EH (cell line): ENCODE results near the gene CLDN3.
"Not testable (repeated sequence)": the region's sequence is repeated elsewhere in the genome, so short reads cannot be mapped to it uniquely, and the experiment has no call there.

ENCODE experiments used
- DNase-seq: peaks from one replicate; pipeline ENCODE4 v3.0.0-alpha.2; 2015; ENCODE audit warnings: low read depth

The CLDN3 gene

DNA sequence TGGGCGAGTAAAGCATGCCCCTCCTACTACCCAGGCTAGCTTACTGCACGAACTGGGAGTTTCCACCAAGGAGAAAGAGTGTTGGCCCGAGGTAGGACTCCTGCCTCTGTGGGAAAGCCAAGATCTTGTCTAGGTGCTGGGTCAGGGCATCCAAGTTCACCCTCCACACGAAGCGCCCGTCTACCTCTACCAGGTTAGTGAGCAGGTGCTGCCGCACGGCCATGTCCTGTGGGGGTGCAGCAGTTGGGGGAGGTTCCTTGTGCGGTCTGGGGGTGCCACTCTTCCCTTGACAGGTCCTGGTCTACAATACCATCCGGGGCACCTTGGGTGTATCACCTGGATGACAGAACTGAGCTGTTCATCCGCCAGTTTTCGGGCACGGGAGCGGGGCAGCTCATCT is 33.2 kb downstream of the CLDN3 start:
- DNase-seq: no peak

- no peak for DNase-seq
Measured at GRCh38 chr7:73735528-73735905, 34.6 kb downstream of the CLDN3 start.

GRCh38 chr7:73734619-73735527 is 35.2 kb downstream of the CLDN3 start:
- DNase-seq: peak; percentile 96

GRCh38 chr7:73732397-73732796 is 37.7 kb downstream of the CLDN3 start:
- DNase-seq: no peak

GRCh38 chr7:73730485-73730884 is 39.6 kb downstream of the CLDN3 start:
- no peak for DNase-seq

DNA sequence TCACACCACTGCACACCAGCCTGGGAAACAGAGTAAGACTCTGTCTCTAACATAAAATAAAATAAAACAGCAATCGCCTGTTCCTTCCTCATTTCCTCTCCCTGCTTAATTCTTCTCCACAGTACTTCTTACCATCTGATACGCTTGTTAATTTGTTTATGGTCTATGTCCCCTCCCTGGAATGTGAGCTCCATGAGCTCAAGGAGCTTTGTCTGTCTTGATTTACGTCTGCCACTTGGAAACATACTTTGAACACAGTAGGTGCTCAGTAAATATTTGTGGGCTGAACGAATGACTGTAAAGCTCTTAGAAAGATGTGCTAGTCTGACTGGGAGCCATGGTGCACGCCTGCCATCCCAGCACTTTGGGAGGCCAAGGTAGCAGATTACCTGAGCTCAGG is 41.5 kb downstream of the CLDN3 start:
- no peak for DNase-seq

GRCh38 chr7:73727952-73728351 is 42.1 kb downstream of the CLDN3 start:
- DNase-seq: no peak

GRCh38 chr7:73726083-73726466 is 44.0 kb downstream of the CLDN3 start:
- DNase-seq: no peak

- no peak for DNase-seq
Measured at GRCh38 chr7:73723813-73724212, 46.3 kb downstream of the CLDN3 start.

- DNase-seq: no peak
Measured at GRCh38 chr7:73722785-73723184, 47.3 kb downstream of the CLDN3 start.

DNA sequence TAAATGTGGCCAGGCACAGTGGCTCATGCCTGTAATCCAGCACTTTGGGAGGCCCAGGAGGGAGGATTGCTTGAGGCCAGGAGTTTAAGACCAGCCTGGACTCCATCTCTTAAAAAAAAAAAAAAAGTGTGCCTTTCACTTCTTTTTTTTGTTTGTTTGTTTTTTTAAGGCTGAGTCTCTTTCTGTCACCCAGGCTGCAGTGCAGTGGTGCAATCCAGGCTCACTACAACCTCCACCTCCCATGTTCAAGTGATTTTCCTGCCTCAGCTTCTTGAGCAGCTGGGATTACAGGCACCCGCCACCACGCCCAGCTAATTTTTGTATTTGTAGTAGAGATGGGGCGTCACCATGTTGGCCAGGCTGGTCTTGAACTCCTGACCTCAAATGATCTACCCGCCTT is 47.9 kb downstream of the CLDN3 start:
- not testable (repeated sequence) for DNase-seq

GRCh38 chr7:73721377-73721817 is 48.7 kb downstream of the CLDN3 start:
- DNase-seq: no peak

- DNase-seq: not testable (repeated sequence)
Measured at GRCh38 chr7:73720443-73720842, 49.6 kb downstream of the CLDN3 start.

DNA sequence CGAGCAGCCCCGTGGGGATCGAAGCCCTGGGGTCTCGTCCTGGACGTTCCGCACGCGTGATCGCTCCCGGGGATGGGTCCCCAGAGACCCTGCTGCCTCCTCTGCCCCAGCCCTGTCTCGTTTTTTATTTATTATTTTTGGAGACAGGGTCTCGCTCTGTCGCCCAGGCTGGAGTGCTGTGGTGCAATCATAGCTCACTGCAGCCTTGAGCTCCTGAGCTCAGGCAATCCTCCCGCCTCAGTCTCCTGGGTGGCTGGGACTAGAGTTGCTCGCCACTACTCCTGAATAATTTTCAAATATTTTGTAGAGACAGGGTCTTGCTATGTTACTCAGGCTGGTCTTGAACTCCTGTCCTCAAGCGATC is 50.3 kb downstream of the CLDN3 start:
- no peak for DNase-seq
